Hepatocyte (in vitro differentiated cells): Measurements from ENCODE around the gene SCYGR5. TPM values are rescaled to one million over a fixed set of nuclear protein-coding genes. Genes with fewer than 3 reads are reported as not detected.
A peak's percentile ranks its signal among the peaks of the same experiment; 100 is the strongest.

Experiments
- DNase-seq: peaks from one replicate; pipeline ENCODE4 v3.0.0-alpha.2; 2016; ENCODE audit warnings: low spot score
- H2AFZ ChIP-seq: fragments of 200-600 bp; sonication (generic); 2 replicates; pipeline ENCODE4 v1.6.0; 2016; ENCODE audit warnings: antibody characterized with exemption, mild to moderate bottlenecking
- H3K27ac ChIP-seq: fragments of 200-600 bp; sonication (generic); 2 replicates; pipeline ENCODE4 v1.5.1; 2016; ENCODE audit warnings: mild to moderate bottlenecking
- H3K27me3 ChIP-seq: fragments of 200-600 bp; sonication (generic); 2 replicates; pipeline ENCODE4 v1.6.1; 2016
- H3K36me3 ChIP-seq: fragments of 200-600 bp; sonication (generic); replicated peaks from 2 replicates; pipeline ENCODE4 v1.5.1; 2016; ENCODE audit warnings: low read depth; ENCODE audit not compliant: insufficient read depth
- H3K4me1 ChIP-seq: fragments of 200-600 bp; sonication (generic); 2 replicates; pipeline ENCODE4 v1.5.1; 2016; ENCODE audit warnings: mild to moderate bottlenecking, moderate library complexity; ENCODE audit not compliant: insufficient read depth
- H3K4me2 ChIP-seq: fragments of 200-600 bp; sonication (generic); 2 replicates; pipeline ENCODE4 v1.6.0; 2016
- H3K4me3 ChIP-seq: fragments of 200-600 bp; sonication (generic); 2 replicates; pipeline ENCODE4 v1.5.1; 2016; ENCODE audit warnings: mild to moderate bottlenecking
- H3K79me2 ChIP-seq: fragments of 200-600 bp; sonication (generic); 2 replicates; pipeline ENCODE4 v1.6.0; 2017; ENCODE audit warnings: mild to moderate bottlenecking
- H3K9me2 ChIP-seq: fragments of 200-600 bp; sonication (generic); replicated peaks from 2 replicates; pipeline ENCODE4 v1.6.0; 2017; ENCODE audit warnings: mild to moderate bottlenecking; ENCODE audit not compliant: insufficient read depth
- H3K9me3 ChIP-seq: fragments of 200-600 bp; sonication (generic); 2 replicates; pipeline ENCODE4 v1.5.1; 2016; ENCODE audit warnings: low read depth, mild to moderate bottlenecking
- H4K20me1 ChIP-seq: fragments of 200-600 bp; sonication (generic); 2 replicates; pipeline ENCODE4 v1.6.0; 2016; ENCODE audit warnings: mild to moderate bottlenecking; ENCODE audit not compliant: insufficient read depth, poor library complexity, severe bottlenecking
- EZH2 ChIP-seq: fragments of 200-600 bp; sonication (generic); IDR thresholded peaks from 2 replicates; pipeline ENCODE4 v1.6.1; 2016; ENCODE audit warnings: antibody characterized with exemption, mild to moderate bottlenecking, borderline replicate concordance
- EZH2phosphoT487 ChIP-seq: fragments of 200-600 bp; sonication (generic); IDR thresholded peaks from one replicate; pipeline ENCODE4 v1.6.1; 2018; ENCODE audit warnings: antibody characterized with exemption, mild to moderate bottlenecking, low read depth, moderate library complexity; ENCODE audit not compliant: unreplicated experiment, severe bottlenecking
- WGBS: methylation state at CpG from one replicate; pipeline ENCODE4 v1.1.6; 2016; ENCODE audit warnings: low lambda C conversion rate; ENCODE audit errors: missing lambda C conversion rate; 5-methylcytosine and 5-hydroxymethylcytosine counted together
- polyA plus RNA-seq: library from polyadenylated mRNA; unstranded; fragments of >200 nt; fragmentation: Nextera tagmentation; extraction: Ambion mirVana; gene quantifications from 2 replicates; pipeline ENCODE4 v1.2.1, GENCODE V29; 2016
- total RNA-seq: library from RNA; depleted of rRNA; stranded (reverse); fragments of >200 nt; gene quantifications from 2 replicates; pipeline ENCODE4 v1.2.3, GENCODE V29; 2014
- TF ChIP-seq, protein P1 (sequence below): fragments of 200-600 bp; sonication (generic); IDR thresholded peaks from 2 replicates; pipeline ENCODE4 v1.5.1; 2016; ENCODE audit warnings: antibody characterized with exemption, mild to moderate bottlenecking; ENCODE audit not compliant: poor library complexity

Gene SCYGR5
- total and polyA plus RNA-seq, 2 experiments from 2014 or later = not detected

DNA sequence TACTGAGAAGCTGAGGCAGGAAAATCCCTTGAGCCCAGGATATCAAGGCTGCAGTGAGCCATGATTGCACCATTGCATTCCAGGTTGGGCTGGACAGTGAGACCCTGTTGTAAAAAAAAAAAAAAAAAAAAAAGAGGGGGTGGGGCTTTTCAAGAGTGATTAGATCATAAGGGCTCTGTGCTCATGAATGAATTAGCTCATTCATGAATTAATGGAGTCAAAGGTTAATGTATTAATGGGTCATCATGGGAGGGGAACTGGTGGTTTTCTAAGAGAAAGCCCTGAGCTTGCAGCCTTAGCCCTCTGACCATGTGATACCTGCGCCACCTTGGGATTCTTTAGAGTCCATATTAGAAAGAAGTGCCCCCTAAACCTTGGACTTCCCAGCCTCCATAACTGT, 46.7 kb downstream of the SCYGR5 start:
- no peaks in the 10 kb centered on the region for H3K27me3 ChIP-seq
- no peaks in the 10 kb centered on the region for H3K9me3 ChIP-seq
- no peak for TF ChIP-seq EZH2phosphoT487
- TF ChIP-seq EZH2 = no peak
- TF ChIP-seq, protein P1, sequence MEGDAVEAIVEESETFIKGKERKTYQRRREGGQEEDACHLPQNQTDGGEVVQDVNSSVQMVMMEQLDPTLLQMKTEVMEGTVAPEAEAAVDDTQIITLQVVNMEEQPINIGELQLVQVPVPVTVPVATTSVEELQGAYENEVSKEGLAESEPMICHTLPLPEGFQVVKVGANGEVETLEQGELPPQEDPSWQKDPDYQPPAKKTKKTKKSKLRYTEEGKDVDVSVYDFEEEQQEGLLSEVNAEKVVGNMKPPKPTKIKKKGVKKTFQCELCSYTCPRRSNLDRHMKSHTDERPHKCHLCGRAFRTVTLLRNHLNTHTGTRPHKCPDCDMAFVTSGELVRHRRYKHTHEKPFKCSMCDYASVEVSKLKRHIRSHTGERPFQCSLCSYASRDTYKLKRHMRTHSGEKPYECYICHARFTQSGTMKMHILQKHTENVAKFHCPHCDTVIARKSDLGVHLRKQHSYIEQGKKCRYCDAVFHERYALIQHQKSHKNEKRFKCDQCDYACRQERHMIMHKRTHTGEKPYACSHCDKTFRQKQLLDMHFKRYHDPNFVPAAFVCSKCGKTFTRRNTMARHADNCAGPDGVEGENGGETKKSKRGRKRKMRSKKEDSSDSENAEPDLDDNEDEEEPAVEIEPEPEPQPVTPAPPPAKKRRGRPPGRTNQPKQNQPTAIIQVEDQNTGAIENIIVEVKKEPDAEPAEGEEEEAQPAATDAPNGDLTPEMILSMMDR = no peak
- H3K9me2 ChIP-seq = no peaks in the 10 kb centered on the region
- 100% methylated on average over 1 of the region's 1 CpG for WGBS
- H3K4me2 ChIP-seq = no peak overlapping the region
- no peaks in the 10 kb centered on the region for H3K36me3 ChIP-seq
- no peak overlapping the region for H2AFZ ChIP-seq
- peak overlapping the region; percentile 54 for H3K27ac ChIP-seq
- H4K20me1 ChIP-seq = no peaks in the 10 kb centered on the region
- H3K79me2 ChIP-seq = peaks cover 38% of the 10 kb centered on the region
- peak; percentile 32 for DNase-seq
- peaks cover 2% of the 10 kb centered on the region for H3K4me1 ChIP-seq
- H3K4me3 ChIP-seq = no peak overlapping the region

DNA sequence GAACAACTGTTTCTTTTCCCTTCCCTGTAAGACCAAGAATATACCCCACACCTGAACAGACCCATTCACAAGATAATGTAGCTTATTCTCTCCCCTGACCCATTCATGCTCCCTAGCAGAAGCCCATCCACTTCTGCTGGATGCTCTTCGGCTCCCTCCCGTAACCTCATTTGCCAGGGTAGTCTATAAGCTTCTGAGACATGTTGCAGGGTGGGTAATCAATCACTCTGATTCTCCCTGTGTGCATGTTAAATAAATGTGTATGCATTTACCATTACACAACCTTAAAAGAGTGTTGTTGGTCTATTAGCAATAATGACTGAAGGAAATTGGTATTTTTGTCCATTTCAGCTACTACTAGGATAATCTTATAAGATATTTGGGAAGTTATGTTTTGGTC, 49.9 kb downstream of the SCYGR5 start:
- no peak for DNase-seq
- Histone ChIP-seq H3K79me2 (peaks cover 23% of the 10 kb centered on the region), H4K20me1 (no peaks in the 10 kb centered on the region), H3K4me1 (peaks cover 8% of the 10 kb centered on the region), H3K36me3 (no peaks in the 10 kb centered on the region), H3K27me3 (no peaks in the 10 kb centered on the region), H3K27ac (no peak overlapping the region), H2AFZ (no peak overlapping the region), H3K4me3 (no peak overlapping the region), H3K9me3 (no peaks in the 10 kb centered on the region), H3K9me2 (no peaks in the 10 kb centered on the region), H3K4me2 (peak overlapping the region; percentile 74)
- TF ChIP-seq, protein P1 = no peak
- no peak for TF ChIP-seq EZH2phosphoT487
- no peak for TF ChIP-seq EZH2
- WGBS = 84% methylated on average over 2 of the region's 2 CpGs

Other genes starting within 250 kb of the SCYGR5 start
- gene AGFG1, start 194.6 kb upstream of the SCYGR5 start, total RNA-seq = 86.4 and 91.6 TPM in 2 replicates
- 54.4 and 62.4 TPM in 2 replicates for gene AGFG1, start 194.6 kb upstream of the SCYGR5 start, polyA plus RNA-seq
- not detected in 2 replicates for gene SCYGR2, start 67.9 kb upstream of the SCYGR5 start, total RNA-seq
- gene SCYGR2, start 67.9 kb upstream of the SCYGR5 start, polyA plus RNA-seq = not detected in 2 replicates
- gene SCYGR3, start 52.0 kb upstream of the SCYGR5 start, total RNA-seq = not detected in 2 replicates
- not detected in 2 replicates for gene SCYGR3, start 52.0 kb upstream of the SCYGR5 start, polyA plus RNA-seq
- gene SCYGR4, start 49.3 kb upstream of the SCYGR5 start, total RNA-seq = not detected in 2 replicates
- not detected in 2 replicates for gene SCYGR4, start 49.3 kb upstream of the SCYGR5 start, polyA plus RNA-seq
- 19.7 and 21.8 TPM in 2 replicates for gene SLC19A3, start 51.2 kb downstream of the SCYGR5 start, total RNA-seq
- 13.8 and 15.5 TPM in 2 replicates for gene SLC19A3, start 51.2 kb downstream of the SCYGR5 start, polyA plus RNA-seq
- gene SCYGR6, start 58.0 kb downstream of the SCYGR5 start, total RNA-seq = not detected in 2 replicates
- gene SCYGR6, start 58.0 kb downstream of the SCYGR5 start, polyA plus RNA-seq = not detected in 2 replicates
- gene SCYGR7, start 61.5 kb downstream of the SCYGR5 start, total RNA-seq = not detected in 2 replicates
- not detected in 2 replicates for gene SCYGR7, start 61.5 kb downstream of the SCYGR5 start, polyA plus RNA-seq
- not detected in 2 replicates for gene SCYGR8, start 79.1 kb downstream of the SCYGR5 start, total RNA-seq
- gene SCYGR8, start 79.1 kb downstream of the SCYGR5 start, polyA plus RNA-seq = not detected in 2 replicates
- gene CCL20, start 147.0 kb downstream of the SCYGR5 start, total RNA-seq = 70.2 and 112 TPM in 2 replicates
- 80.0 and 112 TPM in 2 replicates for gene CCL20, start 147.0 kb downstream of the SCYGR5 start, polyA plus RNA-seq
- 0.23 and 0.68 TPM in 2 replicates for gene DAW1, start 204.8 kb downstream of the SCYGR5 start, total RNA-seq
- 0.63 and 0.88 TPM in 2 replicates for gene DAW1, start 204.8 kb downstream of the SCYGR5 start, polyA plus RNA-seq